H1 (cell line): ENCODE results near the gene BSG. TPM values are rescaled to one million over a fixed set of nuclear protein-coding genes. Genes with fewer than 3 reads are reported as not detected.

Source experiments
- CTCF ChIA-PET: fragments of 300-600 bp; sonication (Branson Sonifier 250); formaldehyde crosslinking; loops from one replicate; lab custom pipeline; 2021; ENCODE audit not compliant: partially characterized antibody; lab: Charles Lee
- POLR2A ChIA-PET: fragments of 300-600 bp; sonication (Branson Sonifier 250); formaldehyde crosslinking; loops from one replicate; lab custom pipeline; 2021; ENCODE audit warnings: inconsistent platforms; ENCODE audit not compliant: partially characterized antibody; lab: Charles Lee
- DNase-seq, 2 experiments: peaks; one replicate each; pipeline versions ENCODE4 v3.0.0 to v3.0.0-alpha.2; 2010 to 2022; ENCODE audit warnings: low spot score in 2 of 2, low read depth in 1 of 2, mixed read lengths in 1 of 2
- FAIRE-seq: peaks from 2 replicates; lab custom pipeline; 2011; peaks lifted over from hg19 to GRCh38; lab: Jason Lieb, UNC
- H2AFZ ChIP-seq: 2 replicates; pipeline ENCODE4 v1.8.1; 2012; ENCODE audit warnings: low read length, inconsistent platforms
- H2AK5ac ChIP-seq: 2 replicates; pipeline ENCODE4 v1.6.1; 2013; ENCODE audit warnings: low read depth, low read length
- H2BK120ac ChIP-seq: replicated peaks from 2 replicates; pipeline ENCODE3; 2013; ENCODE audit warnings: low read depth, low read length, inconsistent platforms
- H2BK12ac ChIP-seq: 2 replicates; pipeline ENCODE4 v1.6.1; 2013; ENCODE audit warnings: low read depth, low read length
- H2BK15ac ChIP-seq: 2 replicates; pipeline ENCODE4 v1.6.1; 2013; ENCODE audit warnings: low read length
- H2BK20ac ChIP-seq: 2 replicates; pipeline ENCODE4 v1.6.1; 2013; ENCODE audit warnings: low read length
- H2BK5ac ChIP-seq: 2 replicates; pipeline ENCODE4 v1.6.1; 2013; ENCODE audit warnings: low read depth, low read length
- H3K14ac ChIP-seq: 2 replicates; pipeline ENCODE4 v1.6.1; 2013; ENCODE audit warnings: inconsistent platforms; ENCODE audit not compliant: insufficient read length
- H3K18ac ChIP-seq: 2 replicates; pipeline ENCODE4 v1.6.1; 2013; ENCODE audit warnings: low read length; ENCODE audit errors: extremely low read depth
- H3K23ac ChIP-seq: 2 replicates; pipeline ENCODE4 v1.6.1; 2013; ENCODE audit warnings: inconsistent platforms; ENCODE audit not compliant: insufficient read length
- H3K23me2 ChIP-seq: 2 replicates; pipeline ENCODE4 v1.6.1; 2013; ENCODE audit warnings: low read depth, low read length
- H3K27ac ChIP-seq: 2 replicates; pipeline ENCODE4 v1.6.1; 2011; ENCODE audit warnings: low read depth, low read length, inconsistent platforms
- H3K27me3 ChIP-seq, 4 experiments: replicated peaks in 1 of 4; 1 replicate in 1 of 4; 2 replicates in 3 of 4; pipeline versions ENCODE4 v1.6.1 to v1.8.1; 2011 to 2013; ENCODE audit warnings: low read length in 3 of 4, mild to moderate bottlenecking in 3 of 4, inconsistent platforms in 2 of 4, mixed read lengths in 2 of 4, moderate library complexity in 1 of 4; ENCODE audit not compliant: control insufficient read depth in 3 of 4, insufficient read depth in 3 of 4; ENCODE audit errors: extremely low read depth in 1 of 4
- H3K36me3 ChIP-seq, 4 experiments: 2 replicates each; pipeline versions ENCODE4 v1.6.1 to v1.8.1; 2011 to 2013; ENCODE audit warnings: mild to moderate bottlenecking in 4 of 4, low read length in 3 of 4, moderate library complexity in 2 of 4, control low read depth in 1 of 4, inconsistent platforms in 1 of 4; ENCODE audit not compliant: insufficient read depth in 4 of 4, control insufficient read depth in 2 of 4
- H3K4ac ChIP-seq: replicated peaks from 2 replicates; pipeline ENCODE3; 2013; ENCODE audit warnings: low read length, low read depth, mixed read lengths, inconsistent platforms; ENCODE audit not compliant: insufficient read length
- H3K4me1 ChIP-seq, 4 experiments: replicated peaks in 1 of 4; 1 replicate in 1 of 4; 2 replicates in 3 of 4; pipeline versions ENCODE4 v1.6.1 to v1.8.1; 2011 to 2013; ENCODE audit warnings: low read length in 3 of 4, inconsistent platforms in 2 of 4, mixed read lengths in 1 of 4; ENCODE audit not compliant: insufficient read depth in 4 of 4, control insufficient read depth in 3 of 4
- H3K4me2 ChIP-seq, 2 experiments: 2 replicates each; pipeline versions ENCODE4 v1.6.1 to v1.8.1; 2011 to 2013; ENCODE audit warnings: low read depth in 2 of 2, low read length in 2 of 2, control low read depth in 1 of 2, inconsistent platforms in 1 of 2, mild to moderate bottlenecking in 1 of 2; ENCODE audit not compliant: insufficient read depth in 1 of 2
- H3K4me3 ChIP-seq, 4 experiments: fragments of 200-600, 300-600 bp in 1 of 4; sonication (generic), shearing (Covaris generic), sonication (Bioruptor Twin) in 1 of 4; 2 replicates each; pipeline versions ENCODE4 v1.5.1 to v1.8.1; 2011 to 2016; ENCODE audit warnings: low read length in 4 of 4, low read depth in 3 of 4, control low read depth in 2 of 4, inconsistent platforms in 2 of 4, mild to moderate bottlenecking in 2 of 4, mixed read lengths in 1 of 4, moderate library complexity in 1 of 4; ENCODE audit not compliant: insufficient read depth in 2 of 4; ENCODE audit errors: extremely low read depth in 1 of 4
- H3K56ac ChIP-seq: replicated peaks from 2 replicates; pipeline ENCODE3; 2013; ENCODE audit warnings: low read depth, mild to moderate bottlenecking, mixed read lengths, low read length, inconsistent platforms; ENCODE audit not compliant: insufficient read length
- H3K79me1 ChIP-seq: 2 replicates; pipeline ENCODE4 v1.6.1; 2013; ENCODE audit warnings: low read depth, low read length, control low read depth
- H3K79me2 ChIP-seq, 2 experiments: 2 replicates each; pipeline versions ENCODE4 v1.6.1 to v1.8.1; 2012 to 2013; ENCODE audit warnings: low read length in 2 of 2, mild to moderate bottlenecking in 2 of 2, inconsistent platforms in 1 of 2; ENCODE audit not compliant: insufficient read depth in 2 of 2, control insufficient read depth in 1 of 2
- H3K9ac ChIP-seq, 4 experiments: replicated peaks in 1 of 4; 1 replicate in 1 of 4; 2 replicates in 3 of 4; pipeline versions ENCODE4 v1.6.1 to v1.8.1; 2011 to 2013; ENCODE audit warnings: low read depth in 3 of 4, low read length in 3 of 4, control low read depth in 2 of 4, mild to moderate bottlenecking in 2 of 4, moderate library complexity in 2 of 4, inconsistent platforms in 1 of 4; ENCODE audit errors: extremely low read depth in 1 of 4
- H3K9me3 ChIP-seq, 2 experiments: 2 replicates each; pipeline versions ENCODE4 v1.6.1 to v1.8.1; 2012 to 2013; ENCODE audit warnings: mild to moderate bottlenecking in 2 of 2, moderate library complexity in 2 of 2, control low read depth in 1 of 2, inconsistent platforms in 1 of 2, low read depth in 1 of 2, low read length in 1 of 2, mixed read lengths in 1 of 2; ENCODE audit not compliant: insufficient read depth in 2 of 2
- H4K20me1 ChIP-seq, 2 experiments: replicated peaks in 1 of 2; 2 replicates each; pipeline versions ENCODE3 to v1.8.1; 2011 to 2013; ENCODE audit warnings: inconsistent platforms in 2 of 2, low read length in 2 of 2, mild to moderate bottlenecking in 1 of 2; ENCODE audit not compliant: insufficient read depth in 2 of 2, control insufficient read depth in 1 of 2
- H4K5ac ChIP-seq: 2 replicates; pipeline ENCODE4 v1.6.1; 2013; ENCODE audit warnings: low read length, low read depth, mixed read lengths, inconsistent platforms; ENCODE audit not compliant: insufficient read length
- H4K8ac ChIP-seq: 2 replicates; pipeline ENCODE4 v1.8.0; 2013; ENCODE audit warnings: mild to moderate bottlenecking, moderate library complexity, low read length, inconsistent platforms; ENCODE audit not compliant: insufficient read depth; ENCODE audit errors: extremely low read depth
- H4K91ac ChIP-seq: replicated peaks from 2 replicates; pipeline ENCODE3; 2013; ENCODE audit warnings: low read length, mixed read lengths, inconsistent platforms; ENCODE audit not compliant: insufficient read length
- BRCA1 ChIP-seq: IDR thresholded peaks from 2 replicates; pipeline ENCODE4 v1.6.1; 2012; ENCODE audit warnings: low read depth, low read length, improper control_type of control experiment
- CBX5 ChIP-seq: fragments of 300-800, 300-1000 bp; sonication (generic); IDR thresholded peaks from 2 replicates; pipeline ENCODE4 v1.7.1; 2016; ENCODE audit warnings: antibody characterized with exemption, low read length, low read depth
- JUN ChIP-seq: IDR thresholded peaks from 2 replicates; pipeline ENCODE4 v1.6.1; 2011; ENCODE audit warnings: low read depth, mild to moderate bottlenecking, improper control_type of control experiment, low read length
- KDM1A ChIP-seq: fragments of 200-600, 300-600 bp; sonication (generic); IDR thresholded peaks from 2 replicates; pipeline ENCODE4 v1.7.1; 2016; ENCODE audit warnings: mild to moderate bottlenecking, low read length, borderline replicate concordance
- NANOG ChIP-seq: IDR thresholded peaks from 2 replicates; pipeline ENCODE4 v1.6.1; 2011; ENCODE audit warnings: low read length, low read depth, mild to moderate bottlenecking, inconsistent platforms; ENCODE audit not compliant: insufficient read depth, poor library complexity, severe bottlenecking
- RAD21 ChIP-seq, 2 experiments: IDR thresholded peaks in 1 of 2; conservative IDR thresholded peaks in 1 of 2; 2 replicates each; pipeline ENCODE4 v1.6.1; 2011; ENCODE audit warnings: low read depth in 2 of 2, low read length in 2 of 2, improper control_type of control experiment in 1 of 2, inconsistent platforms in 1 of 2, mild to moderate bottlenecking in 1 of 2, moderate library complexity in 1 of 2
- RFX5 ChIP-seq: IDR thresholded peaks from 2 replicates; pipeline ENCODE4 v1.6.1; 2011; ENCODE audit warnings: low read depth, low read length, improper control_type of control experiment, borderline replicate concordance
- SIN3A ChIP-seq, 2 experiments: IDR thresholded peaks in 1 of 2; conservative IDR thresholded peaks in 1 of 2; 2 replicates each; pipeline ENCODE4 v1.6.1; 2011 to 2012; ENCODE audit warnings: low read length in 2 of 2, improper control_type of control experiment in 1 of 2, low read depth in 1 of 2, mild to moderate bottlenecking in 1 of 2
- SP1 ChIP-seq: IDR thresholded peaks from 2 replicates; pipeline ENCODE4 v1.6.1; 2011; ENCODE audit warnings: low read depth, low read length
- SP2 ChIP-seq: IDR thresholded peaks from 2 replicates; pipeline ENCODE4 v1.6.1; 2012; ENCODE audit warnings: mild to moderate bottlenecking, low read length, inconsistent platforms
- SUZ12 ChIP-seq: fragments of 200-600 bp; sonication (generic); IDR thresholded peaks from 2 replicates; pipeline ENCODE4 v1.6.1; 2012; ENCODE audit warnings: mild to moderate bottlenecking, inconsistent platforms, low read length, moderate library complexity, mixed read lengths
- WGBS, 2 experiments: shearing (Covaris generic) in 1 of 2; methylation state at CpG; one replicate each; pipeline versions ENCODE4 v1.1.6 to v1.1.7; 2013 to 2015; ENCODE audit warnings: low lambda C conversion rate in 2 of 2, mixed read lengths in 2 of 2, inconsistent platforms in 1 of 2, low coverage in 1 of 2, missing lambda C conversion rate in 1 of 2; ENCODE audit not compliant: insufficient replicate concordance in 2 of 2, insufficient coverage in 1 of 2, insufficient read length in 1 of 2; ENCODE audit errors: extremely low coverage in 1 of 2, missing lambda C conversion rate in 1 of 2; 5-methylcytosine and 5-hydroxymethylcytosine counted together
- polyA plus RNA-seq, 7 experiments: library from polyadenylated mRNA; depleted of rRNA in 3 of 7; stranded (reverse) in 5 of 7; unstranded in 2 of 7; fragments of >200 nt in 5 of 7; fragments of 200-250 nt in 2 of 7; gene quantifications; 1 replicate in 5 of 7; 2 replicates in 1 of 7; 4 replicates in 1 of 7; pipeline versions ENCODE4 v1.2.1 to v1.2.3, GENCODE V29; 2011 to 2013; ENCODE audit warnings: missing spikeins in 2 of 7, mixed read lengths in 2 of 7
- total RNA-seq: library from RNA; stranded (reverse); fragmentation: NEBNext Ultra II Directional; extraction: Animal tissue kit (Norgen Biotek cat#: 25700); gene quantifications from 2 replicates; pipeline ENCODE4 v1.2.1, GENCODE V29; 2021

BSG gene
- total and polyA plus RNA-seq, 2 of the 8 experiments (the other 6 are each of a cell fraction or from before 2014, with no cell fraction given), result 726 to 1,055 TPM

- no peak overlapping the region for H3K9ac ChIP-seq
- no peak overlapping the region for H3K4me3 ChIP-seq
- no peak overlapping the region for H3K4me2 ChIP-seq
- H2AFZ ChIP-seq, result no peak overlapping the region
- no peak overlapping the region for H2BK12ac ChIP-seq
- H3K18ac ChIP-seq, result no peak overlapping the region
- H2AK5ac ChIP-seq, result no peak overlapping the region
- no peak overlapping the region for H3K4ac ChIP-seq
- no peaks in the 10 kb centered on the region for H4K20me1 ChIP-seq
- ChIA-PET POLR2A (no interaction called here), CTCF (interaction anchor here (0.8 to 1.5 kb wide), 4 partner anchors 17 to 69 kb away, joined by 3 read pairs; no protein-coding TSS in a partner anchor)
- no peak for FAIRE-seq
- no peak overlapping the region for H4K5ac ChIP-seq
- H2BK120ac ChIP-seq, result no peak overlapping the region
- WGBS, 2 experiments, result 84% methylated on average over 24 of the region's 28 CpGs; no CpG with 5 or more reads in 1 of the 2 experiments
- no peaks in the 10 kb centered on the region for H3K27me3 ChIP-seq
- H3K36me3 ChIP-seq, result no peaks in the 10 kb centered on the region
- no peaks in the 10 kb centered on the region for H3K23me2 ChIP-seq
- H3K4me1 ChIP-seq, result no peaks in the 10 kb centered on the region
- no peak overlapping the region for H3K56ac ChIP-seq
- no peaks in the 10 kb centered on the region for H3K79me1 ChIP-seq
- H3K27ac ChIP-seq, result no peak overlapping the region
- no peak overlapping the region for H2BK20ac ChIP-seq
- H2BK15ac ChIP-seq, result no peak overlapping the region
- peaks cover 0 to 29% of the 10 kb centered on the region in 2 experiments; a peak in 1 of 4 replicates for H3K9me3 ChIP-seq
- H2BK5ac ChIP-seq, result no peak overlapping the region
- H4K91ac ChIP-seq, result no peak overlapping the region
- no peaks in the 10 kb centered on the region for H3K79me2 ChIP-seq
- H3K23ac ChIP-seq, result no peak overlapping the region
- DNase-seq, result no peak
- no peak overlapping the region for H4K8ac ChIP-seq
- H3K14ac ChIP-seq, result no peak overlapping the region
- no peak for TF ChIP-seq SP2
- TF ChIP-seq BRCA1, result no peak
- TF ChIP-seq RFX5, result no peak
- no peak for TF ChIP-seq SUZ12
- TF ChIP-seq CBX5, result no peak
- no peak for TF ChIP-seq SIN3A (conservative IDR thresholded peaks at IDR 0.05 in 1 of 2, IDR thresholded peaks at IDR 0.05 in 1 of 2; ENCODE audit: low read depth in 1 of 2, low read length in 2 of 2)
- TF ChIP-seq RAD21 (IDR thresholded peaks at IDR 0.05 in 1 of 2, conservative IDR thresholded peaks at IDR 0.05 in 1 of 2; ENCODE audit: low read depth in 2 of 2, low read length in 2 of 2), result no peak
- no peak for TF ChIP-seq JUN
- TF ChIP-seq SP1, result no peak
- no peak for TF ChIP-seq KDM1A
- TF ChIP-seq NANOG, result no peak
These were observed 28.9 kb downstream of the BSG start for GRCh38 chr19:601310-601709.
